Urothelium cell line (cell line): ENCODE data around the gene PDE4C.

Experiments
- DNase-seq: peaks from one replicate; pipeline ENCODE4 v3.0.0; 2011; ENCODE audit warnings: low spot score, mixed read lengths
- FAIRE-seq: peaks from 2 replicates; lab custom pipeline; 2011; peaks lifted over from hg19 to GRCh38; lab: Jason Lieb, UNC

The PDE4C gene

DNA sequence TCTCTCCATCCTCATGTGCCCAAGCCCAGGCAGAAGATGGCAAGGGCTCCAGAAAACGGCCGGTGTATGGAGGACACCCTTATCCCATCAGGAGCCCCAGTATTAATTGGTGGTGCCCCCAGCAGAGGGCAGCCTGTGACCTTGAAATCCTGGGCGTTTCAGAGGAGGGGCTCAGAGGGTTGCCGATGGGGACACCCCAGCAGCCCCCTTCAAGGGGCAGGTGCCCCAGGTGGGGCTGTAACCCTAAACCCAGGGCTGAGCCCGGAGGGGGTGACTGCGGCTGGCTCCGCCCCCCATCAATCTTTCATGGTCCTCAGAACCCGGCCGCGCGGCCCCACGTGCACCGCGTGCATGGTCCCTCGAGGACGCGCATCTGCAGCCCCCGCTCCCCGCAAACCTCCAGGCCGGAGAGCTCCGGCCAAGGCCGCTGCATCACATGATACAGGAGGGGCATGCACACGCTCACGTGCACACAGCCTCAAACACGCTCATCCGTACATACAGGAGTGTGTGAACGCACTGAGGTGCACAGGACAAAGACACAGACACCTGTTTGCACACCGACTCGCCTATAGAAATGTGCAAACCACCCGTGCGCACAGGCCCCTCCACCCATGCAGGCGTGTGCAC lies 23.3 kb downstream of the PDE4C start:
- FAIRE-seq: no peak

DNA sequence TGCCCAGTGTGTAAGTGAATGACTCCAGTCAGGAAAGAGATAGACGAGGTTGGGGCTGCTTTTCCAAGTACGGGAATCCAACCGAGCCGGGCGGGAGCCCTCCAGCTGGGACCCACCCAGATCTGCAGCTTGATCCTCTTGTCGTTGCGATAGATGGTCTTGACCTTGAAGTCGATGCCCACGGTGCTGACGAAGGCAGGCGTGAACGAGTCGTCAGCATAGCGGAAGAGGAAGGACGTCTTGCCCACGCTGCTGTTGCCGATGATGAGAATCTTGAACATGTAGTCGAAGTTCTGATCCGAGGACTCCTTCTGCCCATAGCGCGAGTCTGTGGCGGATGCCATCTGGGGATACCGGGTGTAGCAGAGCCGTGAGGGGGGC lies 23.9 kb downstream of the PDE4C start:
- DNase-seq (no peak), FAIRE-seq (no peak)

More for the DNA sequence above, 23.3 kb downstream of the PDE4C start:
- no peak for DNase-seq

DNA sequence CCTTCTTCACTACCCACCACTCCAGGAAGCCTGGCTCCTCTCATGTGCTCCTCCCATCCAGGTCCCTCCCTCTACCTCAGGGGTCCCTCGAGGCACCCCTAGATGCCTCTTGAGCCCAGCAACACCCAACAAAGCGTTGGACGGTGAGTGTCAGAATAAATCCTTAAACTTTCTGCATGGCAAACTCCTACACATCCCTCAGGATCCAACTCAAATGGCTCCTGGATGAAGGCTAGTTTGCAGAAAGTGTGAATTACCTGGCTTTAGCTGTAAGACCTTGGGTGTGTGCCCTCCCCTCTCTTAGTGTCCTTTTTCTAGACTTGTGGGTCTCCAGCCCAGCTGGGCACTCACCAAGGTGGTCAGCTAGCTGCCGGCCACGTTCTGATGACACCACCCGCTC lies 27.9 kb downstream of the PDE4C start:
- no peak for FAIRE-seq
- no peak for DNase-seq

DNA sequence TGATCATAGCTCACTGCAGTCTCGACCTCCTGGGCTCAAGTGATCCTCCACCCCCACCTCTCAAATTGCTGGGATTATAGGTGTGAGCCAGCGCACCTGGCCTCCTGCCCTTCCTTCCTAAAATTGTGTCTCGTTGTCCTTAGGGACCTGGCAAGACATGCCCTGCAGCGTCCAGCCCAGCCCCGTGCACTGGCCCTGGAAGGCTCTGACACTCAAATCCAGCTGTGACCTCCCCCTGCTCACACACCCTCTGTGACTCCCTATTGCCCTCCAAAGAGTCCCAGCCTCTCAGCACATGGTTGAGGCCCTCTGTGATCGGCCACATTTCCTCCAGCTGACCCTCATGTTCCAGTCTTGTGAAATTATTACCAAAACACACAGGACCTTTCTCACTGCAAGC lies 28.3 kb downstream of the PDE4C start:
- DNase-seq (no peak), FAIRE-seq (no peak)

DNA sequence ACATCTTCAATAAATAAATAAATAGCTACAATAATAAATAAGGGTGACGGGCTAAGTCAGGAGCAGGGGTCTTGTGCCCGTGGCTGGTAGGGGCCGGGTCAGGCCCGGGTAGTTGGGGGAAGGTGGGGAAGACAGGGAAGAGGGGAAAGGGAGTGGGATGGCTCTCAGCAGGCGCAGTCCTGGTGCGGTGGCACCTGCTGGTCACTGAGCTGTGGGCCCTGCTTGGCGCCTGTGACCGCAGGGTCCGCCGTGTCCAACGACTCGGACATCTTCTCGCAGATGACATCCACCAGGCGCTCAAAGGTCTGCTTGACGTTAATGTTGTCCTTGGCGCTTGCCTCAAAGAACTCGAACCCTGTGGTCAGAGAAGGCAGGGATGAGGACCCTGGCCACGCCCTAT lies 28.9 kb downstream of the PDE4C start:
- FAIRE-seq (no peak), DNase-seq (no peak)

DNA sequence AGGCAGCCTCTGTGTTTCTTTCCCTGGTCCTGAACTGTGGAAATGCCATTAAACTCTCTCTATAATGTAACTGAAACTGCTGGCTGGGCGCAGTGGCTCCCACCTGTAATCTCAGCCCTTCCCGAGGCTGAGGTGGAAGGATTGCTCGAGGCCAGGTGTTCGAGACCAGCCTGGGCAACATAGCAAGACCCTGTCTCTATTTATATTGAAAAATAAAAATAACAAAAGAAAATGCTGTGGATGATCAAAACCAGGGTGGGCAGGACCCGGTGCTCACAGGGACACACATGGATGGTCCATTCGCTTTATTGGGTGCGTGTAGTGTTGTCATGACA lies 29.8 kb downstream of the PDE4C start:
- no peak for FAIRE-seq
- no peak for DNase-seq

DNA sequence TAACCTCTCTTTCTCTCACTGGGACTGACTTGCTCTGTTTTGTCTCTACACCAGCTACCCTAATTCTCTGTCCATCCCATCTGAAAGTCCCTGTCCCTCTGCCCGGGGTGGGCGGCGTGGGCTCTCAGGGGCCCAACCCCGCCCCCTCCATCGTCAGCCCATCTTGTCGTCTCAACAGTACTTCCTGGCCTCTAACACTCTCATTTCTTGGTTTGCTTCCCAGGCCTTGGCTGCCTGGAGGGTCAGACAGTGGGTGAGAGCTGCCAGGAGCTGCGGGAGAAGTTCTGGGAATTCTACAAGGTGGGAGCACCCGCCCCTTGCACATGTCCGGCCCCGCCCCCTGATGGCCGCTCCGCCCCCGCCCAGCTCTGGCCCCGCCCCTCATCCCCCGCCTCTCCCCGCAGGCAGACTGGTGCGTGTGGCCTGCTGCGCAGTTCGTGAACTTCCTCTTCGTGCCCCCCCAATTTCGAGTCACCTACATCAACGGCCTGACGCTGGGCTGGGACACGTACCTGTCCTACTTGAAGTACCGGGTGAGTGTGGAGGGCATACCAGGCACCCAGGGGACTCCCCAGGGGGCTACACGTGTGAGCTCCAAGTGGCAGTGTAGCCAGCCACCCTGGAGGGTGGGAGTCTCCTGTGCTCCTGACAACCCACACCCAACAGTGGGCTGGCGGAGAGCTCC lies 31.5 kb downstream of the PDE4C start:
- DNase-seq: peak; percentile 45
- FAIRE-seq: no peak

DNA sequence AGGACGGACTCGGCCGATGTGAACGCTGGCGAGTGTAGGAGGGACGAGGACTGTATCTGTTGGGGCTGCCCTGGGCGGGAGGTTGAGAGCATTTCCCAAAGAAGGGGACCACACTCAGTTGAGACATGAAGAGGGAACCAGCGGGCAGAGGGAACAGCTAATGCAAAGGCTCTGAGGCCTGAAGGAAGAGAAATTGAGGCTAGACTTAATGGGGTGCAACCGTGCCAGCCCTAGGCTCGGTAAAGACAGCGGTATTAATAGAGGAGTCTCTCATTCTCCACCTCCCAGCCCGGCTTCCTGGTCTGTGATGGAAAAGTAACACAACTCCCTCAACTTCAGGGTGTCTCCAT lies 32.1 kb downstream of the PDE4C start:
- DNase-seq (no peak), FAIRE-seq (no peak)

DNA sequence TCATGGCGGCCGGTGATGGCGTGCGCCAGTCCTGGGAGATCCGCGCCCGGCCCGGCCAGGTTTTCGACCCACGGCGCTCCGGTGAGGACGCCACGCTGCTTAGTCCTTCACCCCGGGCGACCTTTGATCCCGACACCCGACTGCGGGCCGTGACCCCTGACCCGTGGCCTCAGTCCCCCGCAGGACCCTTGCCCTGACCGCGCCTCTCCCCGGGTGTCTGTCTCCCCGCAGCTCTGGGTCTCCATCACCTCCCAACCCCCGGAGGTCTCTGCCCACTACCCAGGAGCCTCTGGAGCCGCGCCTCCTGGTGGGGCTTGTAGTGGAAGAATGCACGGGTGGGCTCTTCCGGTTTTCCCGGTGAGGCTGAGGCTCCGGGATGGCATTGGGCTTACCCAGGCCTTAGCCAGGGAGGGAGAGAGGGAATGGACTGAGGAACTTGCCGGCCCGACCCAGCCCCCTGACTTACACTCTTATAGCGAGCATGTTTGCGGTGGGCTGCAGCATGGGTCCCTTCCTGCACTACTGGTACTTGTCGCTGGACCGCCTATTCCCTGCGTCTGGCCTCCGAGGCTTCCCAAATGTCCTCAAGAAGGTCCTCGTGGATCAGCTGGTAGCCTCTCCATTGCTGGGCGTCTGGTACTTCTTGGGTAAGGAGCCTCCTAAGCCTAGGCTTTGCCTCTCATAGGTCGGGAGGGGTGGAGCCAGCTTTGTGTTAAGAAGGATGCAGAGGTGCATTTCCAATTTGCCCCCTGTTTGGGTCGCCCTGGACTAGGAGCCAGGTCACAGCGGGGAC lies 32.7 kb downstream of the PDE4C start:
- FAIRE-seq (no peak), DNase-seq (no peak)

DNA sequence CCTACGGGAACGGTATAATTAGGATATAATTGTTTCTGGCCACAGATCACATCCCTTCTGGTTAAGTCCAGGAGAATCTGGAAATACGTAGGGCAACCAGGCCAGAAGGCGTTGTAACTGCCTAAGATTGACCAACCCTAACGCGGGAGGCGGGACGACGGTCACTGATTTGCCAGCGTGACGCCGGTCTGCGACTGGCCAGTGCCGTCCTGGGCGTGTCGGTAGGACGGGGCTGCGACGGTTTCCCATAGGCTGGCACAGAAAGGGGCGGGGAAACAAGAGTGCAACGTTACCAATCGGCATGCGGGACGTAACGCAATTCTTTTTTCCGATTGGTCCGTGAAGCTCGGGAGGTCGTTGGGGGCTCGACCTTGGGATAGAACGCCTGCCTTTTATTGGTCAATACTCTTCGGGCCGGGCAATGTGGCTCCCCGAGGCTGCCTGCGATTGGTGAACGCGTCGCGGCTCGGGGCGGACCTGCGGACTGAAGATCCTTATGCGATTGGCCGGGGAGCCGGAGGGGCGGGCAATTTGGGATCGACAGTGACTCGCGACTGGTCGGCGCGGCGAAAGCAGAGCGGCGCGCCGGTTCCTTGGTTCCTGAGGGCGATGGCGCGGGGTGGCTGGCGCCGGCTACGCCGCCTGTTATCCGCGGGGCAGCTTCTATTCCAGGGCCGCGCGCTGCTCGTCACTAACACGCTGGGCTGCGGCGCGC lies 33.4 kb downstream of the PDE4C start, which contains the start of gene MPV17L2:
TSS of gene MPV17L2 (plus strand) at position 546 of the 715 bp plus-strand sequence. CDS start at position 610, 64 bp downstream.
- DNase-seq: peak; percentile 92
- FAIRE-seq: peak; percentile 77

DNA sequence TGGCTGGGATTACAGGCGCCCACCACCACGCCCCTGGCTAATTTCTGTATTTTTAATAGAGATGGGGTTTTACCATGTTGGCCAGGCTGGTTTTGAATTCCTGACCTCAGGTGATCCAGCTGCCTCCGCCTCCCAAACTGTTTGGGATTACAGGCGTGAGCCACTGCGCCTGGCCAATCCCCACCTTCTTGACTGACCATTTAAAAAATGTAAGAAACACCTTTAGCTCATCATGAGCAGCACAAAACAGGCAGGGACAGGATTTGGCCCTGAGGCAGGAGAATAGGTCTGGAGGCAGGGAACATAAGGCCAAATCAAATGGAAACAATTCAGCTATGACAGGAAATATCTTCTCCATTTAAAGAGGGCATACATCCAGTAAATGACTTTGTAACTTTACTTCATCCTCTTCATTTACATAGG lies 34.6 kb downstream of the PDE4C start:
- FAIRE-seq (no peak), DNase-seq (no peak)

DNA sequence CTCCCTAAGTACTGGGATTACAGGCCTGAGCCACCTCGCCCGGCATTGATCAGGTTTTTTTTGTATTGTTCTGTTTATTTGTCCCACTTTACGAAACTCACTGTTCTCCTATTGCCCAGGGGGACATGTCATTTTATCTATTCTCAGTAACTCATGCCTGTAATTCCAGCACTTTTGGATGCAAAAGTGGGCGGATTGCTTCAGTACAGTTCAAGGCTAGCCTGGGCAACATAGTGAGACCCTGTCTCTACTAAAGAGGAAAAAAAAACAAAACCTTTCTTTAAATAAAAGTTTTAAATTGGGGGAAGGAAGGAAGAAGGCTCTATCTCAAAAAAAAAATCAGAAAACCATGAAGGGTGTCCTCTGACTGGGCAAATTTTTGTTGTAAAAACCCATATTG lies 36.0 kb downstream of the PDE4C start:
- no peak for DNase-seq
- FAIRE-seq: no peak

DNA sequence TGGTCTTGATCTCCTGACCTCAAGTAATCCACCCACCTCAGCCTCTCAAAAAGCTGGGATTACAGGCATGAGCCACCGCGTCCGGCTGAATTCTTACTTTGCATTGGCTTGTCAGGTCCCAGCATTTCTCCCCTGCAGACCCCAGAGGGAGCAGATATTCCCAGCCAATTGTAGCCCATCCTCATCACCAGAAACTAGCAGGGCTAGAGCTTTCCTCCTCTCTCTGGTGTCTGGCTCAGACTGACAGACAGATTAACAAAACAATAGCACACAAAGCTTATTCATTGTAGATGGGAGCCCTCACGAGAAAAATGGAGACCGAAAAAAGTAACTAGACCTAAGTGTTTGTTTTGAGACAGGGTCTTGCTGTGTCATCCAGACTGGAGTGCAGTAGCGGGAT lies 40.7 kb downstream of the PDE4C start:
- DNase-seq (no peak), FAIRE-seq (no peak)

DNA sequence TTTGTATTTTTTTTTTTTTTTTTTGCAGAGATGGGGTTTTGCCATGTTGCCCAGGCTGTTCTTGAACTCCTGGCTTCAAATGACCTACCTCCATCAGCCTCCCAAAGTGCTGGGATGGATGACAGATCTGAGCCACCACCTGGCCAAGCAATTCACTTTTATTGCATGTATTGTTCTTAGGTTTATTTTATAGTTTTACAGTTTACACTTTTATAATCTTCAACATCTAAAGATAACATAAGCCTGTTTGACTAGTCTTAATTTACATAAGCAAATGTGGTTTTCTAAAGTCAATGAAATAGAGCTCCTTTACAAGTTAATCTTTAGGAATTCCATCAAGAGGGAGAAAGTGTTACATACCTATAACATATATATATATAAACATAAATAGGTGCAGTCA lies 42.7 kb downstream of the PDE4C start:
- no peak for FAIRE-seq

DNA sequence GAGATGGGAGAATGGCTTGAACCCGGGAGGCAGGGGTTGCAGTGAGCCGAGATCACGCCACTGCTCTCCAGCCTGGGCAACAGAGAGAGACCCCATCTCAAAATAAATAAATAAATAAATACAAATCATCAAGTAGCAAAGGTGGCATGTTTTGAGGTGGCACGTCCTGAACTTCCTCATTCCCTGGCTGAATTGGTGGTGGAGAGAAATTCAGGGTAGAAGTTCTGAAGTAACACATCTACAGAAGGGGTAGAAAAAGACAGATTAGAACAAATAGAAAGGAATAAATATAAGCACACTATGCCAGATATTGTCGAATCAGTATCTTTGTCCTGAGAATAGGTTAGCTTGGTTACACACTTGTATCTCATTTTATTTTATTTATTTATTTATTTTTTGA lies 46.3 kb downstream of the PDE4C start:
- FAIRE-seq: no peak
- no peak for DNase-seq

More for the DNA sequence above, 42.7 kb downstream of the PDE4C start:
- DNase-seq: no peak

DNA sequence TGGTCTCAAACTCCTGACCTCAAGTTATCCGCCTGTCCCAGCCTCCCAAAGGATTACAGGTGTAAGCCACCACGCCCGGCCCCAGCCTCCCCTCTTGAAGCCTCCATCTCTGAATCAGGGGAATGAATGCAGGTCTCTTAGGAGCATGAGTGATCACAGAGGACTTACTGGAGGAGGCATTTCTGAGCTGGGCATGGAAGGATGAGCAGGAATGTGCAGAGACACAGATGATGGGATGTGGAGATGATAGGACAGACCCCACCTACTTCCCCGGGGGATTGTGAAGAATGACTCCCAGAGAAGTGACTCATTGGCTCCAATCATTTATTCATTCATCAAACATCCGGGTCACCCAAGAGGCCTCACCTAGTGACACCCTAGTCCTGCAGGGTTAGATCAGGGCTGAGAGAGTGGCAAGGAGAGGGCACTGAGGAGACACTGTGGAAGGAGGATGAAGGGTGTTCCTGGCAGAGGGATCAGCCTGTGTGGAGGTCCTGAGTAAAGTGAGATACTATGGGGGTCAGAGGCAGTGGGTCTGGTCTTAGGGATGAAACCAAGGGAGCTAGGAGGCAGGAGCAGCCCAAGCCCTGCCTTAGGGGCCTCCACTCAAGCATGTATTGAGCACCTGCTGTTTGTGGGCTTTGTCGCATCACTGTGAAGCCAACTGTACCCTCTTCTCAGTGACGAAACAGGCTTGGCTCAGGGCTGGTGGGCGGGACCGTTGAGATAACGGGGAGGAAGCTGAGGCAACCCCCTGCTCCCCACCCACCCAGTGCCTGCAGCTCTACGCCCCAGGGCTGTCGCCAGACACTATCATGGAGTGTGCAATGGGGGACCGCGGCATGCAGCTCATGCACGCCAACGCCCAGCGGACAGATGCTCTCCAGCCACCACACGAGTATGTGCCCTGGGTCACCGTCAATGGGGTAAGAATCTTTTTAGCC lies 49.6 kb downstream of the PDE4C start:
- no peak for FAIRE-seq
- no peak for DNase-seq

DNA sequence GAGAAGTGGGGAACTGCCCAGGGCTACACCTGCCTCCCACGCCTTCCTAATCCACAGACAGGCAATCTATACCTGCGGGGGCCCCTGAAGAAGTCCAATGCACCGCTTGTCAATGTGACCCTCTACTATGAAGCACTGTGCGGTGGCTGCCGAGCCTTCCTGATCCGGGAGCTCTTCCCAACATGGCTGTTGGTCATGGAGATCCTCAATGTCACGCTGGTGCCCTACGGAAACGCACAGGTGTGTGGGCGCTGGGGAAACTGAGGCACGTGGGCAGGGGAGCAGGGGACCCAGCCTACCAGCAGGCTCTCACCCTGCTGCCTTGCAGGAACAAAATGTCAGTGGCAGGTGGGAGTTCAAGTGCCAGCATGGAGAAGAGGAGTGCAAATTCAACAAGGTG lies 51.3 kb downstream of the PDE4C start:
- FAIRE-seq: no peak
- DNase-seq: no peak
